GM12865 (cell line): Measurements from ENCODE around the gene CEMP1.

Experiments used
- DNase-seq: peaks from one replicate; pipeline ENCODE4 v3.0.0; 2010; ENCODE audit warnings: low read depth
- H3K4me3 ChIP-seq: 2 replicates; pipeline ENCODE4 v1.5.1; 2011; ENCODE audit warnings: mild to moderate bottlenecking, low read depth, low read length, control low read depth
- CTCF ChIP-seq: IDR thresholded peaks from 2 replicates; pipeline ENCODE4 v1.5.1; 2011; ENCODE audit warnings: low read length, control low read depth, low read depth, inconsistent platforms; ENCODE audit not compliant: insufficient read depth; ENCODE audit errors: missing control alignments

CEMP1 gene

GRCh38 chr16:2516391-2517240 lies 14.6 kb downstream of the CEMP1 start:
- H3K4me3 ChIP-seq, result no peak overlapping the region
- TF ChIP-seq CTCF, result no peak
- no peak for DNase-seq

GRCh38 chr16:2515180-2515851 lies 15.9 kb downstream of the CEMP1 start:
- no peak for DNase-seq
- peak overlapping the region; percentile 95 for H3K4me3 ChIP-seq
- no peak for TF ChIP-seq CTCF

GRCh38 chr16:2514333-2515179 lies 16.7 kb downstream of the CEMP1 start:
- TF ChIP-seq CTCF, result no peak
- peak overlapping the region; percentile 95 for H3K4me3 ChIP-seq
- DNase-seq, result peak; percentile 42

- TF ChIP-seq CTCF, result no peak
- peak within 1 kb of the TSS; percentile 95 for H3K4me3 ChIP-seq
Observed at GRCh38 chr16:2513405-2514332, 17.5 kb downstream of the CEMP1 start, which contains the start of gene ATP6V0C. ATP6V0C (plus strand) TSS chr16:2513952; CDS start chr16:2514104, 152 bp downstream.

GRCh38 chr16:2512735-2513404 lies 18.3 kb downstream of the CEMP1 start:
- no peak for DNase-seq
- H3K4me3 ChIP-seq, result peak overlapping the region; percentile 95
- peak; percentile 18 for TF ChIP-seq CTCF

More at GRCh38 chr16:2513405-2514332, 17.5 kb downstream of the CEMP1 start, which contains the start of gene ATP6V0C:
- DNase-seq, result peak; percentile 95
